Fibroblast of mammary gland (primary cell): ENCODE measurements around the gene CD59.

Experiments
- DNase-seq: peaks from one replicate; pipeline ENCODE4 v3.0.0-alpha.2; 2010; ENCODE audit warnings: low read depth
- H3K4me3 ChIP-seq: 2 replicates; pipeline ENCODE4 v1.5.1; 2011; ENCODE audit warnings: low read depth, mild to moderate bottlenecking, low read length, moderate library complexity; ENCODE audit not compliant: control insufficient read depth
- CTCF ChIP-seq: conservative IDR thresholded peaks from 2 replicates; pipeline ENCODE4 v1.5.1; 2011; ENCODE audit warnings: low read depth, low read length, inconsistent platforms; ENCODE audit not compliant: control insufficient read depth, insufficient read depth

CD59 gene

GRCh38 chr11:33656768-33657167 lies 79.5 kb downstream of the CD59 start:
- TF ChIP-seq CTCF, result no peak
- H3K4me3 ChIP-seq, result no peak overlapping the region
- no peak for DNase-seq

DNA sequence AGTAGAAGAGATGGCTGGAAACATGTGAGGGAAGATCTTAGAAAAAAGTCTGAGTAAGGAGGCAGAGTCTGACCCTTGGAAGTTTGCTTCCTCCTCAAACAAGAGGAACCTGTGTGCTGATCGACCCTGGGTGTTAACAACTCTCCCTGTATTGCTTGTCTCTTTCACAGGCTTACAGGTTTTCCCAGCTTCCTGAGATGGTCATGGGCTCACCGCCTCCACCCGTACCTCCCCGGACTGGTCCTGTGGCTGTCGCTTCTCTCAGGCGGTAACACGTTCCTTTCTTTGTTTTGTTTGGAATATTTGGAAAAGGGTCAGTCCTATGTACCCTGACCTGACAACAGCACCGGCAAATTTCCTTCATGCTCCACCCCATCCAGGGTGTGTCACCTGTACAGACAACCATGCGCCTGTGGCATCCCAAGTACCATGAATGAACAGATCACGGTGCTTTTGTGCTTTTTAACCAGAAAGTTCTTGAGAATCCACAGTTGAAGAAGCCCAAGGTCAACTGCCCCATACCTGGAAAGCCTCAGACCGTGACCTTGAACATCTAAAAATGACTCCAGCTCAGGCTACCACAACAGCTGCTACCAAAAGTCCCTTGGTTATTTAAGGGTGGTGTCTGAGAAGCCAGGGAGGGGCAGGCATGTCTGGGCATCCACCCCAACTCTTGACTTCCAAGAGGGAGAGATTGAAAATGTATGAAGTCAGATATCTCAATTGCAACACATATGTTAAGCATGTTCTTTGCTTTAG lies 80.2 kb downstream of the CD59 start:
- TF ChIP-seq CTCF, result no peak
- H3K4me3 ChIP-seq, result no peak overlapping the region
- no peak for DNase-seq

- no peak for TF ChIP-seq CTCF
- DNase-seq, result no peak
- H3K4me3 ChIP-seq, result no peak overlapping the region
Measured at GRCh38 chr11:33654594-33654993, 81.6 kb downstream of the CD59 start.
